Keratinocyte (primary cell): ENCODE results near the gene RBFOX1. TPM values are rescaled to one million over a fixed set of nuclear protein-coding genes. Genes with fewer than 3 reads are reported as not detected.
A peak's percentile ranks its signal among the peaks of the same experiment; 100 is the strongest.

Source experiments
- DNase-seq: peaks from one replicate; pipeline ENCODE4 v3.0.0-alpha.2; 2011; ENCODE audit warnings: low read depth, missing footprints, low spot score
- FAIRE-seq: peaks from 2 replicates; lab custom pipeline; 2011; peaks lifted over from hg19 to GRCh38; lab: Jason Lieb, UNC
- H2AFZ ChIP-seq: 2 replicates; pipeline ENCODE4 v1.6.0; 2012; ENCODE audit warnings: low read length, control low read depth, inconsistent platforms; ENCODE audit not compliant: control insufficient read depth
- H3K27ac ChIP-seq: 2 replicates; pipeline ENCODE4 v1.5.1; 2011; ENCODE audit warnings: low read length; ENCODE audit not compliant: control insufficient read depth, insufficient read depth
- H3K27me3 ChIP-seq: 3 replicates; pipeline ENCODE4 v1.6.0; 2011; ENCODE audit warnings: low read length; ENCODE audit not compliant: control insufficient read depth, insufficient read depth; ENCODE audit errors: extremely low read depth
- H3K36me3 ChIP-seq, 2 experiments: 2 replicates in 1 of 2; 3 replicates in 1 of 2; pipeline ENCODE4 v1.5.1; 2011; ENCODE audit warnings: low read length in 2 of 2, mild to moderate bottlenecking in 1 of 2; ENCODE audit not compliant: control insufficient read depth in 2 of 2, insufficient read depth in 2 of 2; ENCODE audit errors: extremely low read depth in 1 of 2
- H3K4me1 ChIP-seq: 3 replicates; pipeline ENCODE4 v1.5.1; 2011; ENCODE audit warnings: low read length; ENCODE audit not compliant: control insufficient read depth, insufficient read depth; ENCODE audit errors: extremely low read depth
- H3K4me2 ChIP-seq: 3 replicates; pipeline ENCODE4 v1.6.0; 2011; ENCODE audit warnings: low read depth, low read length; ENCODE audit not compliant: control insufficient read depth, insufficient read depth; ENCODE audit errors: extremely low read depth
- H3K4me3 ChIP-seq, 3 experiments: fragments of 200-600 bp in 1 of 3; sonication (generic) in 1 of 3; 2 replicates in 2 of 3; 3 replicates in 1 of 3; pipeline ENCODE4 v1.5.1; 2011 to 2016; ENCODE audit warnings: low read length in 3 of 3, mild to moderate bottlenecking in 3 of 3, control low read depth in 2 of 3, inconsistent platforms in 1 of 3, low read depth in 1 of 3, mixed read lengths in 1 of 3, mixed run types in 1 of 3, moderate library complexity in 1 of 3; ENCODE audit not compliant: control insufficient read depth in 2 of 3, insufficient read depth in 2 of 3; ENCODE audit errors: extremely low read depth in 1 of 3
- H3K79me2 ChIP-seq: 2 replicates; pipeline ENCODE4 v1.6.0; 2012; ENCODE audit warnings: low read length; ENCODE audit not compliant: control insufficient read depth, insufficient read depth
- H3K9ac ChIP-seq: 3 replicates; pipeline ENCODE4 v1.6.0; 2011; ENCODE audit warnings: low read length; ENCODE audit not compliant: control insufficient read depth, insufficient read depth; ENCODE audit errors: extremely low read depth
- H3K9me1 ChIP-seq: 3 replicates; pipeline ENCODE4 v1.6.0; 2011; ENCODE audit warnings: low read length; ENCODE audit not compliant: control insufficient read depth, insufficient read depth; ENCODE audit errors: extremely low read depth
- H3K9me3 ChIP-seq: 2 replicates; pipeline ENCODE4 v1.5.1; 2012; ENCODE audit warnings: low read depth, low read length; ENCODE audit not compliant: control insufficient read depth
- H4K20me1 ChIP-seq: 3 replicates; pipeline ENCODE4 v1.6.0; 2011; ENCODE audit warnings: low read length; ENCODE audit not compliant: control insufficient read depth, insufficient read depth; ENCODE audit errors: extremely low read depth
- EZH2 ChIP-seq: IDR thresholded peaks from one replicate; pipeline ENCODE4 v1.6.1; 2012; ENCODE audit warnings: inconsistent platforms, mild to moderate bottlenecking, low read length, moderate library complexity
- dilution Hi-C: fragments of 300-500 bp; cut with MboI; formaldehyde crosslinking; loops from one replicate; pipeline ENCODE4 v1.7.0; 2020; ENCODE audit warnings: low sequenced_read_pairs; ENCODE audit not compliant: extremely low pct_ligation_motif_present
- polyA plus RNA-seq, 5 experiments: library from polyadenylated mRNA; depleted of rRNA in 3 of 5; stranded (reverse) in 3 of 5; stranded (forward) in 1 of 5; unstranded in 1 of 5; fragments of >200 nt; gene quantifications; 1 replicate in 1 of 5; 2 replicates in 3 of 5; 3 replicates in 1 of 5; pipeline versions ENCODE4 v1.2.1 to v1.2.3, GENCODE V29; 2011 to 2012; ENCODE audit warnings: missing spikeins in 2 of 5, low read depth in 1 of 5, low replicate concordance in 1 of 5
- TF ChIP-seq, protein P1 (sequence below), 3 experiments: IDR thresholded peaks in 1 of 3; conservative IDR thresholded peaks in 1 of 3; optimal IDR thresholded peaks in 1 of 3; 2 replicates in 2 of 3; 3 replicates in 1 of 3; pipeline versions ENCODE3 to v1.5.1; 2011; ENCODE audit warnings: low read length in 3 of 3, mild to moderate bottlenecking in 3 of 3, moderate library complexity in 2 of 3, control low read depth in 1 of 3, inconsistent platforms in 1 of 3; ENCODE audit not compliant: insufficient read depth in 2 of 3; ENCODE audit errors: extremely low read depth in 1 of 3

Gene RBFOX1
- polyA plus RNA-seq, 1 donor (not counting 4 experiments of a cell fraction or from before 2014, with no cell fraction given), result not detected

DNA sequence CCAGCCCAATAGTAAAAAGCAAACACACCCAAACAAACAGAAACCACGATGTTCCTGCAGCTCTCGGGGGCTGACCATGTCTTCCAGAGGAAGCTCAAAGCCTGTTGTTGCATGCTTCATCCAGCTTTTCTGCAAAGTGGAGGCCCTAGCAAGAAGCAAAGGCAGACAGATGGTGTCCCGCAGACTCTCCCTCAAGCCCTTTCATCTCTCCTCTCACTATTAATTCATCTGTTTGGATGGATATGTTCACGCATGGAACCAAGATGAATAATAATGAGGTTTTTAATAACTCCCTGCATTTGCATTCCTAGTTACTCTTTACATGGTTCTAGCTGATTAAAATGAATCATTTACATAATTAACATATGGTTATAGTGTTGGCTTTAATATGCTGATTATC lies 36.6 kb downstream of the RBFOX1 start:
- dilution Hi-C loops, result no loop called here
- no peaks in the 10 kb centered on the region for H3K27me3 ChIP-seq

DNA sequence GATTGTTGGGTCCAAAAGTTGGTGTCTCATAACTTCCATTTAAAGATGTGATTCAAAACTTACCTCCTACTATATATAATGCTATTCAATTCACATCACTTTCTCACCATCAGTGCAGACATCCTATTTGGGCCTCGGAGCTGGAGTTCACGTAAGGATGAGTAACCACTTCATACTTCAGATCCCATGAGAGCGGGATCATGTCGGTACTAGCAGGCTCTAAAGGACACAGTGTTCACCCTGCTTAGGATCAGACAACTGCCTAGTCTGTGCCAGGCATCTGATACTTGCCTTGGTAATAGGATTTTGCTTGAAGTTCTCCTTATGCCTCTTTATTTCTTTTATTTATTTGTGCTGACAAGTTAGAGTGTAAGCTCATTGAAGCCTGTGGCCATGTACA lies 39.5 kb downstream of the RBFOX1 start:
- dilution Hi-C loops, result no loop called here
- Histone ChIP-seq H3K9ac (no peak overlapping the region), H3K9me3 (no peaks in the 10 kb centered on the region), H4K20me1 (no peaks in the 10 kb centered on the region), H3K9me1 (no peaks in the 10 kb centered on the region), H3K27me3 (no peaks in the 10 kb centered on the region), H2AFZ (peak overlapping the region; percentile 34), H3K36me3 (no peaks in the 10 kb centered on the region), H3K4me2 (no peak overlapping the region), H3K4me1 (no peaks in the 10 kb centered on the region), H3K4me3 (no peak overlapping the region), H3K79me2 (no peaks in the 10 kb centered on the region), H3K27ac (no peak overlapping the region)
- DNase-seq (no peak), FAIRE-seq (no peak)
- TF ChIP-seq, protein P1, sequence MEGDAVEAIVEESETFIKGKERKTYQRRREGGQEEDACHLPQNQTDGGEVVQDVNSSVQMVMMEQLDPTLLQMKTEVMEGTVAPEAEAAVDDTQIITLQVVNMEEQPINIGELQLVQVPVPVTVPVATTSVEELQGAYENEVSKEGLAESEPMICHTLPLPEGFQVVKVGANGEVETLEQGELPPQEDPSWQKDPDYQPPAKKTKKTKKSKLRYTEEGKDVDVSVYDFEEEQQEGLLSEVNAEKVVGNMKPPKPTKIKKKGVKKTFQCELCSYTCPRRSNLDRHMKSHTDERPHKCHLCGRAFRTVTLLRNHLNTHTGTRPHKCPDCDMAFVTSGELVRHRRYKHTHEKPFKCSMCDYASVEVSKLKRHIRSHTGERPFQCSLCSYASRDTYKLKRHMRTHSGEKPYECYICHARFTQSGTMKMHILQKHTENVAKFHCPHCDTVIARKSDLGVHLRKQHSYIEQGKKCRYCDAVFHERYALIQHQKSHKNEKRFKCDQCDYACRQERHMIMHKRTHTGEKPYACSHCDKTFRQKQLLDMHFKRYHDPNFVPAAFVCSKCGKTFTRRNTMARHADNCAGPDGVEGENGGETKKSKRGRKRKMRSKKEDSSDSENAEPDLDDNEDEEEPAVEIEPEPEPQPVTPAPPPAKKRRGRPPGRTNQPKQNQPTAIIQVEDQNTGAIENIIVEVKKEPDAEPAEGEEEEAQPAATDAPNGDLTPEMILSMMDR (optimal IDR thresholded peaks at IDR 0.05 in 1 of 3, IDR thresholded peaks at IDR 0.05 in 1 of 3, conservative IDR thresholded peaks at IDR 0.05 in 1 of 3; ENCODE audit: extremely low read depth in 1 of 3, insufficient read depth in 2 of 3, low read length in 3 of 3), result no peak
- TF ChIP-seq EZH2, result no peak

More for the DNA sequence above, 36.6 kb downstream of the RBFOX1 start:
- Histone ChIP-seq H2AFZ (no peak overlapping the region), H3K4me3 (no peak overlapping the region), H3K4me2 (no peak overlapping the region), H3K4me1 (no peaks in the 10 kb centered on the region), H3K36me3 (no peaks in the 10 kb centered on the region), H3K9ac (no peak overlapping the region), H4K20me1 (no peaks in the 10 kb centered on the region), H3K79me2 (no peaks in the 10 kb centered on the region), H3K9me3 (no peaks in the 10 kb centered on the region), H3K27ac (no peak overlapping the region), H3K9me1 (no peaks in the 10 kb centered on the region)
- FAIRE-seq, result no peak
- DNase-seq, result no peak
- no peak for TF ChIP-seq EZH2
- TF ChIP-seq, protein P1 (optimal IDR thresholded peaks at IDR 0.05 in 1 of 3, IDR thresholded peaks at IDR 0.05 in 1 of 3, conservative IDR thresholded peaks at IDR 0.05 in 1 of 3; ENCODE audit: extremely low read depth in 1 of 3, insufficient read depth in 2 of 3, low read length in 3 of 3), result no peak
